Body of pancreas (tissue), 4 donors: ENCODE data around the gene SKIL. TPM values are rescaled to one million over a fixed set of nuclear protein-coding genes. Genes with fewer than 3 reads are reported as not detected.
A peak's percentile ranks its signal among the peaks of the same experiment; 100 is the strongest.
"Not testable (repeated sequence)": the region's sequence is repeated elsewhere in the genome, so short reads cannot be mapped to it uniquely, and the experiment has no call there.

Source experiments
- ATAC-seq: fragments of 150-250 bp; one replicate; pipeline ENCODE4 v1.9.1; 2016
- DNase-seq, 4 donors: peaks; one replicate each; pipeline ENCODE4 v3.0.0-alpha.2; 2019
- H3K27ac ChIP-seq, 4 donors: fragments of 200-600 bp; sonication (generic); 1 replicate in 3 of 4; 2 replicates in 1 of 4; pipeline versions ENCODE4 v1.5.1 to v1.6.1; 2016 to 2019; ENCODE audit warnings: mild to moderate bottlenecking in 1 of 4, mixed read lengths in 1 of 4, moderate library complexity in 1 of 4
- H3K27me3 ChIP-seq, 2 donors: fragments of 200-600 bp; sonication (generic); one replicate each; pipeline ENCODE4 v1.6.0; 2016; ENCODE audit warnings: mild to moderate bottlenecking in 1 of 2
- H3K36me3 ChIP-seq, 2 donors: fragments of 200-600 bp; sonication (generic); replicated peaks in 1 of 2; 2 replicates each; pipeline ENCODE4 v1.5.1; 2016; ENCODE audit warnings: low read depth in 2 of 2; ENCODE audit not compliant: insufficient read depth in 1 of 2
- H3K4me1 ChIP-seq: fragments of 200-600 bp; sonication (generic); one replicate; pipeline ENCODE4 v1.6.0; 2016
- H3K4me3 ChIP-seq, 2 donors: fragments of 200-600 bp; sonication (generic); 1 replicate in 1 of 2; 2 replicates in 1 of 2; pipeline ENCODE4 v1.5.1; 2016 to 2019
- H3K9me3 ChIP-seq, 3 donors: fragments of 200-600 bp; sonication (generic); 1 replicate in 2 of 3; 2 replicates in 1 of 3; pipeline ENCODE4 v1.5.1; 2016
- CTCF ChIP-seq, 7 experiments: fragments of 450-650 bp in 4 of 7; fragments of 200-600 bp in 3 of 7; sonication (generic) in 3 of 7; IDR thresholded peaks; one replicate each; pipeline ENCODE4 v1.5.1; 2016 to 2019; ENCODE audit warnings: antibody characterized with exemption in 7 of 7
- POLR2A ChIP-seq, 3 donors: fragments of 450-650 bp; IDR thresholded peaks; one replicate each; pipeline ENCODE4 v1.6.1; 2016; ENCODE audit warnings: antibody characterized with exemption in 3 of 3, mild to moderate bottlenecking in 2 of 3
- WGBS, 2 donors: methylation state at CpG; one replicate each; pipeline ENCODE4 v1.1.5; 2017; 5-methylcytosine and 5-hydroxymethylcytosine counted together
- intact Hi-C: fragments of 100-400 bp; cut with DNase I; formaldehyde crosslinking; loops from one replicate; pipeline ENCODE4 v1.15.1; 2023
- total RNA-seq, 2 donors: library from RNA; depleted of rRNA; stranded (reverse); fragments of >200 nt; gene quantifications; one replicate each; pipeline ENCODE4 v1.1.0, GENCODE V29; 2016

SKIL gene
- total RNA-seq, 2 donors from 2014 or later = 17.5 to 22.6 TPM

GRCh38 chr3:170327040-170327808 is 30.3 kb upstream of the SKIL start:
- 93 to 95% methylated on average over 12 to 24 of the region's 24 CpGs for WGBS, 2 donors
- Histone ChIP-seq H3K27ac (no peak overlapping the region), H3K4me3 (no peak overlapping the region), H3K27me3 (no peaks in the 10 kb centered on the region), H3K9me3 (no peaks in the 10 kb centered on the region), H3K36me3 (no peaks in the 10 kb centered on the region), H3K4me1 (peaks cover 11% of the 10 kb centered on the region)
- no peak for ATAC-seq
- intact Hi-C loops = no loop called here
- TF ChIP-seq POLR2A (IDR thresholded peaks at IDR 0.05) = no peak
- no peak for TF ChIP-seq CTCF (IDR thresholded peaks at IDR 0.05)
- no peak for DNase-seq

GRCh38 chr3:170327868-170328548 is 29.5 kb upstream of the SKIL start:
- H3K4me1 ChIP-seq = peaks cover 11% of the 10 kb centered on the region
- 79 to 82% methylated on average over 7 of the region's 7 CpGs for WGBS, 2 donors
- H3K27ac ChIP-seq, H3K9me3 ChIP-seq, H3K36me3 ChIP-seq, DNase-seq, H3K4me3 ChIP-seq, H3K27me3 ChIP-seq, intact Hi-C loops, ATAC-seq: not testable (repeated sequence)

- ATAC-seq (peak; percentile 51), DNase-seq (peak in 3 of 4 donors; percentile 19 to 78 (median 40))
- peaks cover 11% of the 10 kb centered on the region for H3K4me1 ChIP-seq
- no peaks in the 10 kb centered on the region for H3K36me3 ChIP-seq
- H3K27ac ChIP-seq = peak overlapping the region in 3 of 4 donors; percentile 12 to 34 (median 25)
- H3K27me3 ChIP-seq = no peaks in the 10 kb centered on the region
- no peaks in the 10 kb centered on the region for H3K9me3 ChIP-seq
- H3K4me3 ChIP-seq = no peak overlapping the region
- TF ChIP-seq CTCF (IDR thresholded peaks at IDR 0.05) (no peak), POLR2A (IDR thresholded peaks at IDR 0.05) (no peak)
- intact Hi-C loops = no loop called here
- WGBS, 2 donors = 66 to 78% methylated on average over 5 of the region's 5 CpGs
Measured at GRCh38 chr3:170330366-170330765, 27.1 kb upstream of the SKIL start.

- Histone ChIP-seq H3K27me3 (no peaks in the 10 kb centered on the region), H3K36me3 (no peaks in the 10 kb centered on the region), H3K9me3 (no peaks in the 10 kb centered on the region), H3K4me1 (peaks cover 11% of the 10 kb centered on the region), H3K27ac (peak overlapping the region; percentile 25 to 54 (median 41)), H3K4me3 (no peak overlapping the region)
- TF ChIP-seq POLR2A (IDR thresholded peaks at IDR 0.05) = no peak
- TF ChIP-seq CTCF (IDR thresholded peaks at IDR 0.05) = no peak
- ATAC-seq (peak; percentile 94), DNase-seq (peak; percentile 55 to 78 (median 76))
- intact Hi-C loops = no loop called here
- WGBS, 2 donors = 4 to 14% methylated on average over 4 of the region's 4 CpGs
Measured at GRCh38 chr3:170331143-170331542, 26.4 kb upstream of the SKIL start.

- H3K27ac ChIP-seq = no peak overlapping the region
- WGBS, 2 donors = 82 to 89% methylated on average over 3 of the region's 3 CpGs
- no peak for DNase-seq
- no peak overlapping the region for H3K4me3 ChIP-seq
- H3K27me3 ChIP-seq = no peaks in the 10 kb centered on the region
- no peaks in the 10 kb centered on the region for H3K4me1 ChIP-seq
- TF ChIP-seq POLR2A (IDR thresholded peaks at IDR 0.05) = no peak
- no peak for TF ChIP-seq CTCF (IDR thresholded peaks at IDR 0.05)
- no peak for ATAC-seq
- H3K36me3 ChIP-seq = no peaks in the 10 kb centered on the region
- H3K9me3 ChIP-seq = no peaks in the 10 kb centered on the region
- intact Hi-C loops = no loop called here
Measured at GRCh38 chr3:170337420-170337819, 20.1 kb upstream of the SKIL start.
